Activated CD4-positive, alpha-beta T cell treated with anti-CD3 and anti-CD28 coated beads for 48 hours (primary cell): ENCODE data around the gene AKAP8.
"Not testable (repeated sequence)": the region's sequence is repeated elsewhere in the genome, so short reads cannot be mapped to it uniquely, and the experiment has no call there.

Experiments used
- DNase-seq: peaks from one replicate; pipeline ENCODE4 v3.0.0-alpha.2; 2020

AKAP8 gene

DNA sequence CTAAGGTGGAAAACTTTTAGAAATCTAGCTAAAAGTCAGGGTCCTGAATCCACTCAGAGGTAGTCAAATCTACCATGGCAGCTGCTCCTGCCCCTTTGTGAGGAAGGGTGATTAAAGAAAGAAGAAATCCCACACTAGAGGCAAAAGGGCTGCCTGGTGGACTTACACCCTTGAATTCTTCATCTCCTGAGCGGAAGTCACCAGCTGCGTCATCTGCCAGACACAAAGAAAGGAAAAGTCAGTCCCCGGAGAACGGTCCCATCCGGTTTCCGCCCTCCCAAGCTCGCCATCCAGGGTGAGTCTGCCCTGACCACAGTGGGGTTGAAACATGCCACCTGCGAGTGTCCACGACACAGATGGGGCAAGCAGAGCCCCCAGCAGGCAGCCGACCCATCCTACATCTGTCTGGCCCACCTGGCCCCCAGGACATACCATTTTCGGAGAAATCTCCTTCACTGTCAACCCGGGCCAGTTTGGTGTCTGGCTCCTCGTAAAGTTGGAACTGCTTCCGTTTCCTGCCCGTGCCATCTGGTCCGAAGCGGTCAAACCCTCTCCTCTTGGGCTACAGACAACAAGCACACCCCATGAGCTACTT is 7.7 kb downstream of the AKAP8 start:
- DNase-seq: no peak

DNA sequence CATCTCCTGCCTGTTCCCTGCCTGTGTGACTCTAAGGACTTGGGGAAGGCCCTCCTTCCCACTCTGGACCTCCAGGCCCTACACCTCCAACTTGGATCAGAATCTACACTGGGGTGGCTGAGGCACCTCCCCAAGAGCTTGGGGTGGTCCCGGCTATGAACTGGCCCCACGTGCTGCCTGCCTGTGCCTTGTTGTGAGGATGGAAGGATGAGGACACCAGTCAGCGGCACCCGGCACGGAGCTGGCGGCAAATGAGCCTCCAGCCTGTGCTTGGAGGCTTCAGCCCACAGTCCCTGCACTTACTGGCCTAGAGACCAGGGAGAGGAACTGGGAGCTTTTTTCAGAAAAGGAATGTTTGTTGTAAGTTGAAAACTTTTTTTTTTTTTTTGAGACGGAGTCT is 8.5 kb downstream of the AKAP8 start:
- DNase-seq: no peak

DNA sequence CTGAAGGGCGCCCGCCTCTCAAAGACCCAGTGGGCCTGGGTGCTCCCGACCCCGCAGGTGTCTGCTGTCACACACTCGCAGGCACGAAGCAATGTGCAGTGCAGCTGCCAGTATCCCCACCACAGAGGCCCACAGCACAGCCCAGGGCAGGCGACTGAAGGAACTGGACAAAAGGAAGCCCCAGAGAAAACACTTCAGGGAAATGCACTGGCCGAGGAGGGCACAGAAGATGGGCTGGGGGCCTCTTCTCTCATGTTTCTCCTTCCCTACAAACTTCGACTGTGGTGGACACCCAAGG is 10.0 kb downstream of the AKAP8 start:
- no peak for DNase-seq

DNA sequence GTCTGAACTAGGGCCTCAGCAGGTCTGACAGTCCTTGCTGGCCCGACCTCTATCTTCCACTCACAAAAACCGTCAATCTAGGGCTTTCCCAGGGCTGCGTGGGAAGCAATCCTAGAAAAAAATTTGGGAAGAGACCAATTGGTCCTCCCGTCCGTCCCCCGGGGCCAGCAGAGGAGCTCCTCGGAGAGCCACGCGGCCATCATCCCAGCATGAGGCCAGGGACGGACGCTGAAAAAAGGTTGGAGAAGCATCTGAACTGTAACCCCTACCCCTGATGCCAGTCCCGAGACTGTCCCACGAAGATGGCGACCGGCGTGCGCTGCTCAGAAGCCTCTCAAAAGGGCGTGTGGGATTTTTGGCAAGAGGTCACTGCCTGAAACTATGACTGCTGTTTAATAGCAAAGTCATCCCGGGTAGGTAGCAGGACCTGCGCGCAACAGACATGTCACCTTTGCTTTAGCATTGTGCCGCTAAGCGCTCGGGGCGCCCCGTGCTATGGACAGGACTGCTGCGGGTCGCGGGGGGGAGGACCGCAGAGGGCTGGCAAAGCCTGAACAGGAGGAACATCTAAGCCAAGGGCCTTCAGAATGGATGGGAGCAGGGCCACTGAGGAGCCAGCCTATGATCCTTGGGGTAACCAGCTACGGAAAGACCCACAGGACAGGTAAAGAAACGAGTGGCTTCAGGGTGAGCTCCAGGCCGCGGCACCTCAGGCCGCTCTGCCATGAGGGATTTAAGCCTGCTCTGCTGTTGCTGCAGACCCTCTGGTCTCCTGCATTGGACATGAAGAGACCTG is 10.6 kb downstream of the AKAP8 start:
- no peak for DNase-seq

DNA sequence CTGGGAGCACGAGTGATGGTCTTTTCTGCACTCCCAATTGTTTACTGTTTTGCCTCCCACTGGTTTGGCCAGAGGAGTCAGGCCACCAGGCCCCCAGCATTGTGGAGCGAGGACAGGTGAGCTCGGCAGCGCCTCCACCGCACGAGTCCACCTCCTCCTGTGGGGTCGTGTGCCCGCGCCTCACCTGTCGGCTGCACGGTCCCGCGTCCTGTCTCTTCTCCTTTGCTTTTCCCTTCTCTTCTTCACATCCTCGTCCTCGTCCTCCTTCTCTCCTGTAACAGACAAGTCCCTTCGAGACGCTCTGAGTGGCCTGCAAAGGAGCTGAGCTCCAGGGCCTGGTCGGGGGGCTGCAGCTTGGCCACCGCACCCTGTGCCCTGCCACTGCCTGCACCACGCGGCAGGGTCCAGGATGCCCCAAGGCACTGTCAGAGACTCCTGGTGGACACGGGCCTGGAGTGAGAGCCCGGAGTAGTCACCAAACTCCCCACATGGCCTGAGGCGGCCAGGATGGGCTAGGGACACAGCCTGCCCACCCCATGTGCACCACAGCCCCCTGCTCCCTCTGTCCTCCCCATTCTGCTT is 11.4 kb downstream of the AKAP8 start:
- no peak for DNase-seq

DNA sequence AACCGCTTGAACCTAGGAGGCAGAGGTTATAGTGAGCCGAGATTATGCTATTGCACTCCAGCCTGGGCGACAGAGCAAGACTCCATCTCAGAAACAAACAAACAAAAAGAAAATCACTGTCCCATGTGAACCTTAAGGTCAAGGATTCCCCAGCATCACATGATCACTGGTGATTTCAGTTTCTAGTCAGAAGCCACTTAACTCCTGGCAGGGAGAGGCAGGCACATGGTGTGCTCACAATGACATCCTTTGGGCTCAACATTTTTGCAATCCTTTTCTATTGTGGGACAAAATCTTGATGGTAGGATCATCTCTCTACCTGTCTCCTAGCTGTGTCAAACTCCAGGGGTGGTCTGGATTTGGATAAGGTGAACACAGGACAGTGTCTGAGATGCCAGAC is 12.1 kb downstream of the AKAP8 start:
- no peak for DNase-seq

DNA sequence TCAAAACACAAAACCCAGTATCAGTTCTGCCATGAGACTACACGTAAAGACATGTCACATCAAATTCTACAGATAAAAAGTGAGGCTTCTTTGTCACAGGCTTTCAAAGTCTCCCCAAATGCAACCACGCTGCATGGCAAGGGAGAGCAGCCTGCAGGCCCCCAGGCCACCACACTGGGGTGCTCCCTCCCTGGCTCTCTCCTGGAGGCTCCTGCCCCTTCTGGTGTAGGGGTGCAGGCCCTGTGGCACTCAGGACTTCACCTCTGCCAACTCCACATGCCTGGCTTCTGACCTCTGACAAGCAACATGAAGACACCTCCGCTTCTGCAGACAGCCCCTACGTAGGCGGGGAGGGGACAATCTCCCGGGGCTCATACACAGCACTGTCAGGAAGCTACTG is 14.3 kb downstream of the AKAP8 start:
- peak; percentile 22 for DNase-seq

DNA sequence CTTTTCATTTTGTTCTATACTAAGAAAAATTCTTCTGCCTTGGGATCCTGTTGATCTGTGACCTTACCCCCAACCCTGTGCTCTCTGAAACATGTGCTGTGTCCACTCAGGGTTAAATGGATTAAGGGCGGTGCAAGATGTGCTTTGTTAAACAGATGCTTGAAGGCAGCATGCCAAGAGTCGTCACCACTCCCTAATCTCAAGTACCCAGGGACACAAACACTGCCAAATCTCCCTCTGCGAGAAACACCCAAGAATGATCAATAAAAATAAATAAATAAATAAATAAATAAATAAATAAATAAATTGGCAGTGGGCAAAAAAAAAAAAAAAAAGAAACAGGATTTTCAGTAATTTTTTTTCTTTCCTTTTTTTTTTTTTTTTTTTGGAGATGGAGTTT is 15.8 kb downstream of the AKAP8 start:
- DNase-seq: not testable (repeated sequence)

DNA sequence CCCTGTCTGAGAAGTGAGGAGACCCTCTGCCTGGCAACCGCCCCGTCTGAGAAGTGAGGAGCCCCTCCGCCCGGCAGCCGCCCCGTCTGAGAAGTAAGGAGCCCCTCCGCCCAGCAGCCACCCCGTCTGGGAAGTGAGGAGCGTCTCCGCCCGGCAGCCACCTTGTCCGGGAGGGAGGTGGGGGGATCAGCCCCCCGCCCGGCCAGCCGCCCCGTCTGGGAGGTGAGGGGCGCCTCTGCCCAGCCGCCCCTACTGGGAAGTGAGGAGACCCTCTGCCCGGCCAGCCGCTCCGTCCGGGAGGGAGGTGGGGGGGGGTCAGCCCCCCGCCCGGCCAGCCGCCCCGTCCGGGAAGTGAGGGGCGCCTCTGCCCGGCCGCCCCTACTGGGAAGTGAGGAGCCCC is 16.5 kb downstream of the AKAP8 start:
- DNase-seq: not testable (repeated sequence)

DNA sequence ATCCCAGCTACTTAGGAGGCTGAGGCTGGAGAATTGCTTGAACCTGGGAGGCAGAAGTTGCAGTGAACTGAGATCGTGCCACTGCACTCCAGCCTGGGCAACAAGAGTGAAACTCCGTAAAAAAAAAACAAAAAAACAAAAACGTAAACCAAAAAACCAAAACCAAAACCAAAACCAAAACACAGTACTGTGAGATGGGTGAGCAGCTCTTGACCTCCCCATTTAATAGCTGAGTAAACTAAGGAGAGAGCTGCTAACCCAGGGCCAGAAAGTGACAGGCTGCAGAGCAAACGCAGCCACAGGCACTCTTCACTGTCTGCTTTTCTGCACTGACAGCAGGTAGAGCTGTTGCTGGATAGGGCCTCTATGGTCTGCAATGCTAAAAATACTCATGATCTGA is 19.6 kb downstream of the AKAP8 start:
- DNase-seq: not testable (repeated sequence)

DNA sequence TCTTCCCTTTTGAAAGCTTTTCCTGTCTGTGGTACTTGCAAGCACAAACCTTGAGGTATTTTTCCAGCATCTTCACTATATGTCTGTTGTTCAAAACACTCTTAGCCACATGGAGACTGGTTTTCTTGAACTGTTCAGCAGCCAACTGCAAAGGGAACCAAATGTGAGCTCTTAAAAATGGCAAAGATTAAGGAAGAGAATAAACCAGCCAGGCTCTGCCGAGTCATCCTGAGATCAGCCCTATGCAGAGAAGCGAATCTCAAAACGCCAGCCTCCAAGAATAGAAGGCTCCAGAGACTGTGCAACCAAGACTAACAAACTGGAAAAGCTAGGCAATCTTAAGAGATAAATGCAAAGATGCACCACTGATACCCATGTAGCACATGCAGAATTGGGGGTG is 20.7 kb downstream of the AKAP8 start:
- no peak for DNase-seq

DNA sequence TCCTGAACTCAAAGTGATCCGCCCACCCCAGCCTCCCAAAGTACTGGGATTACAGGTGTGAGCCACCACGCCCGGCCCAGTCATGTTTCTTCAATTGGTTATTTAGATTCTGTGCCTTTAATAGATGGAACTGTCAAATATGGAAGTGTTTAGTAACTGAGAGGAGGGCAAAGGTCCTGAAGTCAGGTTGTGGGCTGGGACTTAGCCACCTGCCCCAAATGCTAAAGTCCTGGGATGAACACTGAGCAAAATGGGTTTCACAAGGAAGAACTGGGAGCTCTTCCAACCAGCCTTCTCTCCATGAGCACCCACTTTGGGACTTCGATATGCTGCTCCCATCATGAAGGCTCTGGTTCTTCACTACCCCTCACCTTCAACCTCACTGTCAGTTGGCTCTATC is 21.7 kb downstream of the AKAP8 start:
- no peak for DNase-seq

DNA sequence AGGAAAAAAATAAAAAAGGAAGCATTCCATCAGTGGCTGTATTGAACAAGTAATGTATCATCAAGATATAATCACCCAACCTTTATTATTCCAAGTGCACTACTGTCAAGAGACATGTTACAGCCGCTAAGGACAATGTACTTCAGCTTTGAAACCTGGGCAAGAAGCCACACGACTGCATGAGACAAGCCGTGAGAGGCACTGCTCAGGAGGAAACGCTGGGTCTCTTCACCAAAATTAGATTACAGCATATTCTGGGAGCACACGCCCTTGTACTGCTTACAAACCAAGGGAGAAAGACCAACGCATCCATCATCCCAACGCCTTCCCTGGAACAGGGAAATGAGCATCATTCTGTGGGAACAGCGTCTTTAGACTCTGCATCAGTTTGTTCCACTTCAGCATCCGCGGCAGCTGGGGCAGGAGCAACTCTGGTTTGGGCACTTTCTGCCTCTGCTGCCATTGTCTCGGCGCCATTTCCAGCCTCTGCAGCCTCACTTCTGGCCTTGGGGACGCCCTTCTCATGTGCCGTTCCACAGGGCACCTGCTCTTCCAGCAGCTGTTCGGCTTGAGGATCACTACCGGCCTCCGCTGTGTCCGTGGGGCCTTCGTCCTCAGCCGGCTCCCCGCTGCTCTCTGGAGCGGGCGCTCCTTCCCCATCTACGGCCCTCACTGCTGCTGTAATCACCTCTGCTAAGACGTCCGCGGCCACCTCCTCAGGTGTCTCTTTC is 24.9 kb downstream of the AKAP8 start:
- no peak for DNase-seq

DNA sequence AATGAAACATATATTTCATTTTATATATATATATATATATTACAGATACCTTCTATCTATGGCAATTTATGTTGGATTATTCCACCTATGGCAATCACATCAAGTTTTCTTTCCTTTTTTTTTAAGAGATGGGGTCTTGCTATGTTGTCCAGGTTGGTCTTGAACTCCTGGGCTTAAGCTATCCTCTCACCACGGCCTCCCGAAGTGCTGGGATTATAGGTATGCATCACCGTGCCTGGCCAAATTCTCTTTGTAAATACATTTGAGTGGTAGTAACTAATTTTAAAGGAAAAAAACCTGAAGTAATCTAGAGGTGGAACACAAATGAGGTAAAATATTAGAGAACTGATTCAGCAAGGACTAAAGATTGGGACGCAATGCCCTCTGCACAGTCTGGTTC is 25.7 kb downstream of the AKAP8 start:
- DNase-seq: no peak

DNA sequence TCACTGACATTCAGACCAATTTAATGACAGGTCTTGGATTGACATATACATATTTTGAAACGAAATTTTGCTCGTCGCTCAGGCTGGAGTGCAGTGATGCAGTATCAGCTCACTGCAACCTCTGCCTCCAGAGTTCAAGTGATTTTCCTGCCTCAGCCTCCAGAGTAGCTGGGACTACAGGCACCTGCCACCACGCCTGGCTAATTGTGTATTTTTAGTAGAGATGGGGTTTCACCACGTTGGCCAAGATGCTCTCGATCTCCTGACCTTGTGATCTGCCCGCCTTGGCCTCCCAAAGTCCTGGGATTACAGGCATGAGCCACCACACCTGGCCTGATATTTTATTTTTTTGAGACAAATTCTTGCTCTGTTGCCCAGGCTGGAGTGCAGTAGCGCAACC is 27.1 kb downstream of the AKAP8 start:
- not testable (repeated sequence) for DNase-seq

DNA sequence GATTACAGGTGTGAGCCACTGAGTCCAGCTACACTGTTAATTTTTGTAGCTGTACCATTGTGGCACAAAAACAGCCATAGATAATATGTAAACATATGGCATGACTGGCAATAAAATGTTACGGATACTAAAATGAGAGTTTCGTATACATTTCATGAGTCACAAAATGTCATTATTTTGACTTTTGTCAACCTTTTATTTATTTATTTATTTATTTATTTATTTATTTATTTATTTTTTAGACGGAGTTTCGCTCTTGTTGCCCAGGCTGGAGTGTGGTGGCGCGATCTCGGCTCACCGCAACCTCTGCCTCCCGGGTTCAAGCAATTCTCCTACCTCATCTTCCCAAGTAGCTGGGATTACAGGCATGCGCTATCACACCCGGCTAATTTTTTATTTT is 38.3 kb downstream of the AKAP8 start:
- DNase-seq: not testable (repeated sequence)

DNA sequence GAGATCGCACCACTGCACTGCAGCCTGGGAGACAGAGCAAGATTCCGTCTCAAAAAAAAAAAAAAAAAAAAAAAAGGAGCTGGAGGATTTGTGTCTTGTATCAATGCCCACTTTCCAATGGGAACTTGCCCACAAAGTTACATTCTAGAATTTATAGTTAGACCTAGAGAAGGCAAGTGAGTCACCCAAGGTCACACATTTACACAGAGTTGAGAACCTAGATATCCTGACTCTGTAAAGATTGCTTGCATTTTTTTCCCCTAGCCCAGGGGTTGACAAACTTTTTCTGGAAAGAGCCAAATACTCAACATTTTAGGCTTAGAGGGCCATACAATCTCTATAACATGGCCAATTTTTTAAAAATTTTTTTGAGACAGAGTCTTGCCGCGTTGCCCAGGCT is 39.5 kb downstream of the AKAP8 start:
- DNase-seq: no peak

DNA sequence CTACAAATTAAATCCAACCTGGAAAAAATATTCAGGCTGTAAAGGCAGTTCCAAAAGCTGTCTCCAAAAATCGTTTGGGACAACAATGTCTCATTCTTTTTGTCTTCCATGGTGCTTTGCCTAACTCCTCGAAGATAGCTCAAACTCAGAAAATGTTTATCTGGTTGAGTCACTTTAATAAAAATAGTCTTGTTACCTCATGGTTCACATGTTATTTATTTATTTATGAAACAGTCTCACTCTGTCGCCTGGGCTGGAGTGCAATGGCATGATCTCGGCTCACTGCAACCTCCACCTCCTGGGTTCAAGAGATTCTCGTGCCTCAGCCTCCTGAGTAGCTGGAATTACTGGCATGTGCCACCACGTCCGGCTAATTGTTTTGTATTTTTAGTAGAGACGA is 42.4 kb downstream of the AKAP8 start:
- DNase-seq: no peak

DNA sequence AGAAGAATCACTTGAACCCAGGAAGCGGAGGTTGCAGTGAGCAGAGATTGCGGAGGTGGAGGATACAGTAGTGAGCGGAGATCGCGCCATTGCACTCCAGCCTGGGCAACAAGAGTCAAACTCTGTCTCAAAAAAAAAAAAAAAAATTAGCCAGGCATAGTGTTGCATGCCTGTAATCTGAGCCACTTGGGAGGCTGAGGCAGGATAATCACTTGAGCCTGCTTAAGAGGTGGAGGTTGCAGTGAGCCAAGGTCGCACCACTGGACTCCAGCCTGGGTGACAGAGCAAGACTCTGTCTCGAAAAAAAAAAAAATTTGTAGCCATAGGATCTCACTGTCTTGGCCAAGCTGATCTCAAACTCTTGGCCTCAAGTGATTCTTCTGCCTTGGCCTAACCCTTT is 43.6 kb downstream of the AKAP8 start:
- DNase-seq: not testable (repeated sequence)

DNA sequence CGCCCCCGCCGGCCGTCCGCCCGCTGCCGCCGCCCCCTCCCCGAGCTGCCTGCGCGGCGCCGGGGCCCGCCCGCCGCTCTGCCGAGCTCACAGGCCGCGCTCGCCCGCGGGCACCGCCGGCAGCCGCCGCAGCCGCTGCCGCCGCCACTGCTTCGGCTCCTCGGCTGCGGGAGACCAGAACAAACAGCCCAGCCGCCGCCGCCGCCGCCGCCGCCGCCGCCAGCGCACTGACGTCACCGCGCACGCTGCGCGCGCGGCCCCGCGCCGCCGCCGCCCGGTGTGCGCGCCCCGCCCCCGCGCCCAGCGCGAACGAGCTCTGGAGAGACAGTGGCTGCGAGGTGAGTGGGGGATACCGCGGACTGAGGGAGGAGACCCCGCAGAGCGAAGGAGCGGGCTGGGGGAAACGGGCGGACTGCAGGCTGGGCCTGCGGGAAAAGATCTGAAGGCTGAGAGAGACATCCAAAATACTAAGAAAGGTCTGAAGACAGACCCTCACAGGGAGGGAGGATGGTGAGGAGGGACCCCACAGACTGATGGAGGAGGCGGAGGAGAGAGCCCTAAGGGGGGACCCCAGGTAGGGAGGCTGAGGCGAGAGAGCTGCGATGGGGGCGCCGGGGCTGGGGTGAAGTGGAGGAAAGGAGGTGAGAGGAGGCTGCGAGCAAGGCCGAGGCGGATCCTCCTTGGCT is 47.1 kb downstream of the AKAP8 start, which contains the start of gene BRD4:
Gene BRD4 (minus strand): TSS at position 229 of the 686 bp plus-strand sequence. CDS start 59,440 bp downstream, outside the sequence.
- peak; percentile 82 for DNase-seq

DNA sequence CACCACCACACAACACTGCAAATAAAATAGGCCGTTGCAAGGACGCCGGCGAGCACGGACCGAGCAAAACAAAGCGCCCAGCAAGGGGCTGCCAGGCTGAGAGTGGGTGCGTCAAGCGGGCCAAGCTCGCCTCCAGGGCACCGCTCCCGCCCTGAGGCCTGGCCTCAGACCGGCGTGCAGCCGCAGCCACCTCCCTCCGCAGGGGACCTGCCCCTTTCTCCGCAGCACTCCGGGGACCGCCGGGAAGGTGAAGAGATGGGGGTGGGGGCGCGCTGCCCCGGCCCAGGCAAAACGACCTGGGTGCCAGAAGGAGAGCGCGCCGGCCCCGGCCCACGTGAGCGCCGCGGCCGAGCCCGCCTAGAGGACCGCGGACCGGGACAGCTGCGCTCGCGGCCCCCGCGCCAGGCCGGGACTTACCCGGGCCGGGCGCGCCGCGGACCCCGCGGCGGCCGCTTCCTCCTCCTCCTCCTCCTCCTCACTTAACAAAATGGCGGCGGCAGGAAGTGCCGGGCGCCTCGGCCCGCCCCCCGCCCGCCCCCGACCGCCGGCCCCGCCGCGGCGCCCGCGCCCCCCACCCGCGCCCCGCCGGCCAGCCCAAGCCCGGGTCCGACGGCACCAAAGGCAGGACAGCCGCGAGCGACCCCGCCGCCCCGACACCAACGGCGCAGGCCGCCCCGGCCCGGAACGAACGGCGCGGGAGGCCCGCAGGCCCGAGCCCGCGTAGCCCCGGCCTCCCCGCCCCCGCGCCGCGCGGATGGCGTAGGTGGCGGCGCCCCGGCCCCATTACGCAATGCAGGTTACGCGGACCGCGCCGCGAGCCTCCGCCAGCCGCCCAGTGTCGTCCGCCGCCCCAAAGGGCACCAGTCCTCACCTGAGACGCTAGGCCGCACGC is 47.9 kb downstream of the AKAP8 start:
- peak; percentile 68 for DNase-seq

DNA sequence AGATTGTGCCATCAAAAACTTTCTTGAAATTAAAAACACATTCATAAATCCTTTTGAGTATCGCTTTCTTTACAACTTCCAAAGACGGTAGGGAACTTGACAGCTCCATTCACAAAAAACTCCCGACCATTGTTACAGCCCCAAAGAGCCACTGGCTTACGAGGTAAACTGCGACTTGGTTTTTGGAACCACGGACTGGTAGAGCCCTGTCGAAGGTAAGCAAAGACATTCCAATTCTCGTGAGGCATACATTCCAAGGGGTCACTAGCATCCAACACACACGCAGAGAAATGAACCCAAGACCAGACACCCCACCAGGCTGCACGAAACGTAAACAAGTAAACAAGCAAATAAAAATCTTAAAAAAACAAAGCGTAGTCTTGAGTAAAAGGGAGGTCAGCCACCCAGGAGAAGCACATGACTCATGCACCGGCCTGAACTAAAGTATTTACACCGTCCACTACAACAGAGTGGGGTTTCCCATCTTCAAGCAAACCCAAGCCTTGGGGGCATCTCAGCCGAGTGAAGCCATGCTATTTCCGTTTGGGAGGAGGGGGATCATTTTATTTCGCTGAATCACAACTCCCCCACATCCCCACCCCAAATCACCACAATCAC is 48.7 kb downstream of the AKAP8 start:
- DNase-seq: no peak
